GM10248 (cell line): ENCODE results near the gene PBRM1.

Source experiments
- CTCF ChIA-PET: fragments of 300-600 bp; sonication (Branson Sonifier 250); formaldehyde crosslinking; extraction: SDS; loops from one replicate; lab custom pipeline; 2021; ENCODE audit warnings: antibody characterized with exemption; lab: Yijun Ruan, JAX
- POLR2A ChIA-PET: fragments of 350-650 bp; sonication (Branson Sonifier 250); formaldehyde crosslinking; extraction: SDS; loops from one replicate; lab custom pipeline; 2020; ENCODE audit warnings: antibody characterized with exemption; lab: Yijun Ruan, JAX
- DNase-seq: peaks from one replicate; pipeline ENCODE4 v3.0.0; 2012; ENCODE audit errors: extremely low spot score
- TF ChIP-seq, protein P1 (sequence below): IDR thresholded peaks from 2 replicates; pipeline ENCODE4 v1.5.1; 2012; ENCODE audit warnings: mild to moderate bottlenecking, low read depth; ENCODE audit errors: extremely low read depth, missing control alignments, control extremely low read depth

The PBRM1 gene

DNA sequence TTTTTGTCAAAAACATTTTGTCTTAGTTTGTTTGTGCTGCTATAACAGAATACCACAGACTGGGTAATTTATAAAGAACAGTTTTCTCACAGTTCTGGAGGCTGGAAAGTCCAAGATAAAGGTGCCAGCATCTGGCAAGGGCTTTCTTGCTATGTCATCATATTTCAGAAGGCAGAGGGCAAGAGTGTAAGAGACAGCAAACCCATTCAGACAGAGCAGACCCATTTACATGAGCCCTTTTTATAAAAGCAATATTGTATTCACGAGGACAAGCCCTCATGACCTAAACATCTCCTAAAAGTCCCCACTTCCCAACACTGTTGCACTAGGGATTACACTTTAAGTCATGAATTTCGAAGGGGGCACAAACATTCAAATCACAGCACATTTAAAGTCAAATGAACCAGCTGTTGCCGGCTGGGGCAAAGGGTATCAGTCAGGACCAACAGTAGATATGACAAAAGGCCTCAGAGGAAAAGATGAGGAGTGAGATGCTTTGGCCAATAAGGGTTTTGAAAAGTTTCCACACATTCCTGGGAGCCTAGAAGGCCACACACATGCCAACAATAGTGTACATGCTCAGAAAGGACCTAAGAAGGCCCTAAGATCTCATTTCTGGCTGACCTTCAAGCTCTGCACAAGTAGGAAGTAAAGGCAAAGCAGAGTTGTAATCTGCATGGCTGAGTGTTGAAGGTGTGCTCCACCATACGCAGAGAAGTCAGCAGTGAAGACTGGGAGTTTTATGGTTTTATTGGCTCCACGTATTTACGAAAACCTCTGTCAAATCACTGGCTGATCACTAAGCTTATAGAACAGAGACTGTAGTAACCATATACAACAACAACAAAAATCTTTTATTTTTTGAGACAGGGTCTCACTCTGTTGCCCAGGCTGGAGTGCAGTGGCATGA, 111.4 kb downstream of the PBRM1 start:
- DNase-seq: no peak
- TF ChIP-seq, protein P1, sequence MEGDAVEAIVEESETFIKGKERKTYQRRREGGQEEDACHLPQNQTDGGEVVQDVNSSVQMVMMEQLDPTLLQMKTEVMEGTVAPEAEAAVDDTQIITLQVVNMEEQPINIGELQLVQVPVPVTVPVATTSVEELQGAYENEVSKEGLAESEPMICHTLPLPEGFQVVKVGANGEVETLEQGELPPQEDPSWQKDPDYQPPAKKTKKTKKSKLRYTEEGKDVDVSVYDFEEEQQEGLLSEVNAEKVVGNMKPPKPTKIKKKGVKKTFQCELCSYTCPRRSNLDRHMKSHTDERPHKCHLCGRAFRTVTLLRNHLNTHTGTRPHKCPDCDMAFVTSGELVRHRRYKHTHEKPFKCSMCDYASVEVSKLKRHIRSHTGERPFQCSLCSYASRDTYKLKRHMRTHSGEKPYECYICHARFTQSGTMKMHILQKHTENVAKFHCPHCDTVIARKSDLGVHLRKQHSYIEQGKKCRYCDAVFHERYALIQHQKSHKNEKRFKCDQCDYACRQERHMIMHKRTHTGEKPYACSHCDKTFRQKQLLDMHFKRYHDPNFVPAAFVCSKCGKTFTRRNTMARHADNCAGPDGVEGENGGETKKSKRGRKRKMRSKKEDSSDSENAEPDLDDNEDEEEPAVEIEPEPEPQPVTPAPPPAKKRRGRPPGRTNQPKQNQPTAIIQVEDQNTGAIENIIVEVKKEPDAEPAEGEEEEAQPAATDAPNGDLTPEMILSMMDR: no peak
- ChIA-PET POLR2A (no interaction called here), CTCF (interaction anchor here (1.0 kb wide), 1 partner anchor 16 kb away, joined by 3 read pairs; no protein-coding TSS in a partner anchor)

DNA sequence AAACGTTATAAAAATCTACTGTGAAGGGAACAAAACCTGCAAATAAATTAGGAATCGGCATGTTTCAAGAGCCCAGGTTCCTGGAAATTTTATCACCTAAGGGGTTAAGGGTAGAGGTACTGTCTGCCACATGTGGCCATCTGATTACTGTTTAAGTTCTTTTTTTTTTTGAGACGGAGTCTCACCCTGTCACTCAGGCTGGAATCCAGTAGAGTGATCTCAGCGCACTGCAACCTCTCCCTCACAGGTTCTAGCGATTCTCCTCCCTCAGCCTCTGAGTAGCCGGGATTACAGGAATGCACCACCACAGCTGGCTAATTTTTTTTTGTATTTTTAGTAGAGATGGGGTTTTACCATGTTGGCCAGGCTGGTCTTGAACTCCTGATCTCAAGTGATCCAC, 113.5 kb downstream of the PBRM1 start:
- ChIA-PET POLR2A (no interaction called here), CTCF (no interaction called here)

DNA sequence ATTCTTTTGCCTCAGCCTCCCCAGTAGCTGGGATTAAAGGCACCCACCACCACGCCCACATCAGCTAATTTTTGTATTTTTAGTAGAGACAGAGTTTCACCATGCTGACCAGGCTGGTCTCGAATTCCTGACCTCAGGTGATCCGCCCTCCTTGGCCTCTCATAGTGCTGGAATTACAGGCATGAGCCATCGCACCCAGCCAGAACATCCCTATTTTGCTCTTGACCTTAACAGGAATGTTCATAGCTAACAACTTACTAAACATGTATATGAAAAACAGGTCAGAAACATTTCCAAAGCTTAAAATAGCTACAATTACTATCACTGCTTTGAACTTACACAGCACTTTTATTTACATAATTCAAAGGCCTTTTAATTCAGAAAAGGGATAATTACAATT, 115.6 kb downstream of the PBRM1 start:
- TF ChIP-seq, protein P1: no peak
- ChIA-PET POLR2A (interaction anchor here (1.2 kb wide), 1 partner anchor 34 kb away, joined by 3 read pairs; the partner anchor contains the start of gene UQCC5), CTCF (interaction anchor here (0.8 to 1.3 kb wide), 3 partner anchors 9 to 23 kb away, joined by 3 to 4 read pairs (median 3); no protein-coding TSS in a partner anchor)
- DNase-seq: no peak

More for the DNA sequence above, 113.5 kb downstream of the PBRM1 start:
- TF ChIP-seq, protein P1: no peak
- no peak for DNase-seq

DNA sequence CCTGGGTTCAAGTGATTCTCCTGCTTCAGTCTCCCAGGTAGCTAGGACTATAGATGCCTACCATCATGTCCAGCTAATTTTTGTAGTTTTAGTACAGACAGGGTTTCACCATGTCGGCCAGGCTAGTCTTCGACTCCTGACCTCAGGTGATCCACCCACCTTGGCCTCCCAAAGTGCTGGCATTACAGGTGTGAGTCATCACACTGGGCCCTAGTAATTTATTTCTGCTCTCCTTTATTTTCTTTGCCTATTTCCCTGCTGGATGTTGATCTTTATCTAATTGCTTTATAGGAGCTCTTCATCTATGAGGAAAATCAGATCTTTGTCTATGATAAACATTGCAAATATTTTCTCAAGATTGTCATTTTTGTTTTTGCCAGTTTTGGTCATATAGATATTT, 117.6 kb downstream of the PBRM1 start:
- TF ChIP-seq, protein P1: no peak
- no peak for DNase-seq
- ChIA-PET POLR2A (no interaction called here), CTCF (interaction anchor here (0.8 kb wide), 1 partner anchor 11 kb away, joined by 3 read pairs; no protein-coding TSS in a partner anchor)

DNA sequence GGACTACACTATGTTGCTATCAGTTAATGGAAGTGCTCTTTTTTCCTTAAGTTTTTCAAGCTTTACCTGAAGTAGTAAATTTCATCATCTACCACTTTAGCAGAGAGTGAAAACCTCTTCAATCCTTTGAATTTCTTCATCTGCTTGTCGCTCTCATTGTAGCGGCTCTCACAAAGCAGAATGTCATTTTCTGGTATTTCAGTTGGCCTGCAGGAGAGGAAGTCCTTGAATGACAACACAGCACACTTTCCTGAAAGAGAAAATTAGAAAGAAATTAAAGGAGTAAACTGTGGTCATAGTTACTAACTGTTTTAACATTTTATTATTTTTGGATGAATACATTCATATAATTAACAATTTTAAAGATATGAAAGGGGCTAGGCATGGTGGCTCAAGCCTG, 121.7 kb downstream of the PBRM1 start:
- ChIA-PET POLR2A (no interaction called here), CTCF (no interaction called here)
- no peak for DNase-seq
- TF ChIP-seq, protein P1: no peak

DNA sequence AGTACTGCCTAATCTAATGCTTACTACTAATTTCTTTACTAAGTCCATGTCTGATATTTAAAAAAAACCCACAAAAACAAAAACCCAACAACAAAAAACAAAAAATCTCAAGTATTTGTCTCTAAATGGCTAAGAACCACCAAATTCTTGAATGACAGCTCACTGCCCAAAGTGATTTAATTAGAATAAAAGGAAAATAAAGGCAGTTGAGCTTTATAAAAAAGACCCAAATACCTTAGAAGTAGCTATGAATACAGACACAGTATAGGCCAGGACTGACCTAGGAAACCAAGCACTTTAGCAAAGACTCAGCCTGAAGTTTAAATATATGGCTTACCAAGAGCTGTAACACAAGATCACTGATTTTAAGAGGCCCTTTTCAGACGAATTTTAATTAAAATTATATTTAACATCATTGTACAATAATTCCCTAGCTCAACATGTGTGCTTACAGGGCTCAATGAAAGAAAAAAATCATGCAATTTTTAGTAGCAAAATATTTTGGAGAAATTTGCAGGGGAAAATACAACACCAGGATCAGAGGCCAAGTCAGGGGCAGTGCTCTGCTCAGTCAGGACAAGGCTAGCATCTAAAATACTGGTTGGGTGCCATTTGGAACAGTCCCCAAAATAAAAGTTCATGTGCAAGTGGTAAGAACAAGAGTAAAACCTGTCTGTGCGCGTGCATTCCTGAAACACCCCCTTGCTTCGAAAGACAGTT, 124.5 kb downstream of the PBRM1 start:
- DNase-seq: no peak
- ChIA-PET POLR2A (interaction anchor here (1.6 kb wide), 1 partner anchor 25 kb away, joined by 4 read pairs; the partner anchor contains the start of gene UQCC5), CTCF (interaction anchor here (0.6 to 1.8 kb wide), 5 partner anchors 9 to 81 kb away, joined by 3 to 5 read pairs (median 3); no protein-coding TSS in a partner anchor)
- TF ChIP-seq, protein P1: no peak
